HG03196 (cell line): ENCODE measurements around the gene FIBCD1.

Experiments
- ATAC-seq: cut with Tn5 transposase; IDR thresholded peaks from one replicate; pipeline ENCODE4 v1.9.1; 2021; ENCODE audit not compliant: unreplicated experiment

FIBCD1 gene

GRCh38 chr9:130923611-130924447, 15.2 kb downstream of the FIBCD1 start:
- no peak for ATAC-seq

DNA sequence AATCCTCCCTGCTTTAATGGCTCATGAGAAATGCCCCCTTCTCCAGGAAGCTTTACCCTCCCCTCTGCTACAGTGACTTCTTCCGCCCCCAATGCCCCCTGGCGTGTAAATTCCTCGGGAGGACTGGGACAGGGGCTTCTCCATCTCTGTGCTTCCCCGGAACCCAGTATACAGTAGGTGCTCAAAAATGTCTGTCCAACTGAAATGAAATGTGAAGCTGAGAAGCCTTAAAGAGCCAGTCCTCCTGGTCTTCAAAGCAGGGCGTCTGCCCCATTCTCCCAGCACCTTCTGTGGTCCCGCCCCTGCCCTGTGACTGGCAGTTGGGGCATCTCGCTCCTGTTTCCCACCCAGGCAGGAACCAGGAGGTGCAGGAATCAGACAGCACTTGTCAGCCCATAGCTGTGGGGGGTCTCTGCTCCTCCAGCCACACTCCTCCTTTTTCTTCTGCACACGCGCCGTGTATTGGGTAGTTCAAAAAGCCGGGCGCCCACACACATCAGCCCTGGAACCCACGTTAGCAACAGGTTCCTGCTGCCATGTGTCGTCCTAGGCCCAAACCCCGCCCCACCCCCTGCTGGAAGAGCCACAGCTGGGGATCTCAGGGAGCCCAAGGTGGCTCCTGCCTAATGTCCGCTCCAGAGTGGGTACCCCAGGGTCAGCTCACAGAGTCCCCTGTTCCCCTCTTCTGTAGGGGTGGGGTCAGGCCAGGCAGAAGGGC, 16.0 kb downstream of the FIBCD1 start:
- no peak for ATAC-seq

DNA sequence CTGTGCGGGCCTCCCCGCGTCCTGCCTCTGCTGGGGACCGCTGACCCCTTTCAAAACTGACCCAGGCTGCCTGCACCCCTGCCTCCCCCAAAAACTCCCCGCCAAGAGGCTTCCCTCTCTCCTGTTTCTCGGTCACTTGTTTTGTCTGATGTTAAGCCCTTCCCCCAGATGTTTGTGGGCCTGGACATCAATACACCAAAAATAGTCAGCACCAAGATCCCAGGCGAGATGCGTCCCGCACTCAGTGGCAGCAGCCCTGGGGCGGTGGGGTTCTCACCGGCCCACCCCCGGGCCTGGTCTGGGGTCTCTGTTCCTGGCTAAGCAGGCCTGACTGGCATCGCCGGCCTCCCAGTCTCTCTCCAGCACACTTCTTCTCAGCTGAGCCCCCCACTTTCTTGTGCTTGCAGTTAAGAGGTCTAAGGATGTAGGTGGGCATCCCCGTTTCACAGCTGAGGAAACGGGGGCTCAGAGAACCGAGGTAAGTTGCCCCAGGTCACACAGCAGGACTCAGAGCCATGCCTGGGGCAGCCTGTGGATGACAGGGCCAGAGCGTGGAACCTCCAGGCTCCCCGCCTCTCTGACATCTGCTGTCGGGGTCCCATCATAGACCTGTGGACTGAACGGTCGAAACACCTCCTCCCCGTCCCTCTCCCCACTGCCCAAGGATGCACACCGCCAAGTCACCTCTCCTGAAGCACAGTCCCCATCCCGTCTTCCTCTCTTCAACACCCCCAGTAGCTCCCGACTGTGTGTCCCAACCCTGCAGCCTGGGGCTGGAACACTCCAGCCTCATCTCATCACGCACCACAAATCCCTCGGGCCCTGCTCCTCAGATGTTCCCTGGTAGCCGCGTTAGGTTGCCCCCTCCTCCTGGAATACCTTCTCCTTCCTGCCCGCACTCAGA, 16.8 kb downstream of the FIBCD1 start:
- no peak for ATAC-seq

DNA sequence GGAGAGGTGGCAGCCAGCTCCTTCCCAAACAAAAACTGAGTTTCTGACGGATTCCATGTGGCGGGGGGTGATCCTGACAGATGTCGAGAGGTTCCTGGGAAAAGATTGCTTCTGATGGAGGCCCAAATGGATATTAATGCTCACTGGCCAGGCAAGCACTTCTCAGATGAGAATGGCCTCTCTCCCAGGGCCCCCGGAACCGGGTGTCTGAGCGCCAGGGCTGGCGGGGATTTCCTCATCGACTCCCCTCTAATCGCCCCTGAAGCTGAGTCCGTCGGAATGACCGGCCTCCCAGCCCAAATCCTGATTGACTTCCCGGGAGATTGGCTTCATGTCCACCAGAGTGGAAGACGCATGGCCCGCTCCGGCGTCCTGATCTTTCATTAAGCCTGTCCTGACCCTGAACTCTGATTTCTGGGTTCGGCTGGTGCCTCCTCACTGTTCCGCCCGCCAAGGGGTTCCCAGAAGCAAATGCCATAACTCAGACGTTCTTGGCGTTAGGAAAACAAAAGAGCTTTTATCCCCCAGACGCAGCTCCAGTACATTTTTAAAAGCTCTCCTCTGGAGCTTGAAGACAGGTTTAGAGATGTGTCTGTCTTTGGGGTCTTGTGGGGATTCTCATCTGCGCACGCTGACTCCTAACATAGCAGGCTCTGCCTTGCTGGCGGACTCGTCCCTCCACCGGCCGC, 17.6 kb downstream of the FIBCD1 start:
- ATAC-seq: no peak

DNA sequence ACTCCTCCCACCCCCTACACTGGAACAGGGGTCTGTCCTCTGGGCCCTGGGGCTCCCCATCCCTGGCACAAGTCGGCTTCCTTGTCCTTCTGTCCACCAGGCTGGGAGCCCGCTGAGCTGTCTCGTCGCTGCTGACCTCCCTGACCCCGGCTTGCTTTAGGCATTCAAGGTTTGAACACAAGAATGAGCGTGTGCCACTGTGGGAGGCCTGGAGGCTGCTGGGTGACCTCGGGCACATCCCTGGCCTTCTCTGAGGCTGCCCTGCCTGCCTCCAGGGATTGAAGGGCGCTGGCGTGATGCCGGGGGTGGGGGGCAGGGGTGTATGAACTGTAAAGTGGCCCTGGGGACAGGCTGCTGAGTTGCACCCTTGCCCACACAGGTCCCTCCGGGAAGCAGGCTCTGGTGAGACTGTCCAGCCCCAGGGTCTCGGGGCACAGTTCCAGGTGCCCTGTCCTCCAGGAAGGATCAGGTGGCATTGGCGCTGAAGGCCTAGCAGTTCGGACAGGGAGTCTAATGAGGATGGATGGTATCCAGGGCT, 18.2 kb downstream of the FIBCD1 start:
- no peak for ATAC-seq

DNA sequence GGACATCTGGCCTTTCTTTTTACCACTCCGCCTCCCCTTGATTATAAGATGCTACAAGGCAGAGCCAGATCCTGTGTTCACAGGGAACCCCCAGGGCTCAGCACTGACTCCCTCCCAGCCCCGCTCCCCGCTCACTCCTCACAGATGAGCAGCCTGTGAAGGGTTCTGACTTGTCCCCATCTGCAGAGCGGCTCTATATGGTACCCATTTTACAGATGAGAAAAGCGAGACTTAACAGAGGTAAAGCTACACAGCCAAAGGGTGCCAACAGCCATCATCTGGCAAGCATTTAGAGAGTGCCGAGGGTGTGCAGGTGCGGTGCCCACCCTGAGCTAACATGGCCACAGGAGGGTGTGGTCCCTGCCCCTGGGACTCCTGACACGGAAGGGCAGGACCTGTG, 18.8 kb downstream of the FIBCD1 start:
- no peak for ATAC-seq

DNA sequence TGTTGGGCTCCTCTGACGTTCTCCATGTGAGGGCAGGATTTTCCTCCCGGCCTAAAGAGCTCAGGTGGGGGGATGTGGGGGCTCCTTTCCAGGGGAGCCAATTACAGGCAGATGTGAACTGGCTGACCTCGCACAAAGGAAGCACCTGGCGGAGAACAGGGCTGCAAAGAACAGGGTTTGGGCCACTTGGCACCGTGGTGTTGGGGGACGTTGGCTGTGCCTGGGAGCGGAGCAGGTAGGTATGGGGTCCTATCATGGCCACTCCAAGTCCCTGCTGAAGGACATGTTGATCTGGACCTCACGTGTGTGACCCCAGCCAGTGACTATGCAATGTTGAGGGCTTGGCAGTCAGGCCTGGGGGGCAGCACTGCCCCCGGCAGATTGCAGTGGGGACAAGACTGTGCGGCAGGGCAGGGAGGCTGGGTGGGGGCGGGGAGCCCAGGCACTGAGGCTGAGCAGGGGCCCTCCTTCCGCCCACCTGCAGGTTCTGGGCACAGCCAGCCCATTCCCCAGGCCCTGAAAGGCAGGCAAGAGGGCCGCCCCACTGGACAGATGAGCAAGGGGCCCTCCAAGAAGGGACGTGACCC, 19.4 kb downstream of the FIBCD1 start:
- ATAC-seq: no peak

DNA sequence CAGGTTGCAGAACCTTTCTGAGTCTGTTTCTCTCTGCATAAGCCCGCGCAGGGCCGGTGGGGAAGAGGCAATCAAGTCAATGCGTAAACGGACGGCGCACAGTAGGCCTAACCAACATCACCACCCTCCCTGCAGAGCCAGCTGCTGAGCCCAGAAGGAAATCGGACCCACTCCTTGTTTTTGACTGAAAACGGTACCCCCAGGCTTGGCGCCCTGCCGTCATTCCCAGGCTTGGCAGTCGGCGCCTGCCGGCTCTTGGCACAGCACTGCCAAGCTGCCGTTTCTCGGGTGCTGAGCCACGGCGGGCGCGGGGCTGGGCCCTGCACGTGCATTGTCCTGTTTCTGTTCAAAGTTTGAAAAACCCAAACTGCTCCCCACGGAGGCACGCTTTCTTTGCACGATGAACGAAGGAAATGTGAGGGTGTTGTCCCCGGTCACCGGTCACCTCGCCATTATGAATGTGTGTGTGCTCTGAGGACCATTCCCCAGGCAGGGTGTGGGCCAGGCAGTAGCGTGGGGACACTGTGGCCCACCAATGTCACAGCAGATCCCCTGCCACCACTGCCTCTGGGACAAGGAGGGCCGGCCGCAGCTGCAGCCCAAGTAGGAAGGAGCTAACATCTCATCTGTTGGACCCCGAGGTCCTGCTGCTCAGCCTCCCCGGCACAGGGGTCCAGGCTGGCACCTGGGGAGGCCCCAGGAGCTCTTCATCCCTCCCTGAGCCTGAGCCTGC, 20.1 kb downstream of the FIBCD1 start:
- no peak for ATAC-seq

- ATAC-seq: no peak
Measured at GRCh38 chr9:130918101-130918825, 20.8 kb downstream of the FIBCD1 start.

DNA sequence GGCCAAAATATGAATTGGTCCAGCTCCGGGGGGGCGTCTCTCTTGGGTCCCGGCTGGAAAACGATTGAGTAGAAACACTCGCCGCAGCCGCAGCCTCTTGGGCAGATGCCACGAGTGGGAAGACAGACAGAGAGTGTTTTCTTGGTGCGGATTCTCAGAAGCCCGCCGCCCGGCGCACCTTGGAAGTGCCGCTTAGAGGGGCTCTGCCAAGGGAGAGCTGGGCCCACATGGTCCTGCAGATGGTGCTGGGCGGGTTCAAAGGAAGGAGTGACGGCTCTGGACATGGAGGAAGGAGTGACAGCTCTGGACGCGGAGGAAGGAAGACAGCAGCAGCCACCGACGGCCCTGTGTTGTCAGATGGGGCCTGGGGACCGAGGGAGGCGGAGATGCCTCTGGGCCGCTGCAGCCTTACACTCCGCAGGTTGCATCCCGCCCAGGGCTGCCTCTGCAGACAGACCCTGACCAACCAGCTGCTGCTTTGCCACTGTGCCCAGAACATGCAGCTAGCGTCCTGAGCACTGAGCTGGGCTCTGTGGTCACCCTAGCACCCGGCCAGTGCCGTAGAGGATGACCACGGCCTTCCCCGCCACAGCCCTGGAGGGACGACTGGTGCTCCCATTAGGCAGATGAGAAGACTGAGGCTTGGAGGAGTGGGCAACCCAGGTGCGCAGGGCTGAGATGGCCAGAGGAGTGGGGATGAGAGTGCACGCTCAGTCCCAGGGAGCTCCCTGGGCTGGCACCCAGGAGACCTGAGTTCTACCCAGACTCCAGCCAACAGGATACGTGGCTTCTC, 21.7 kb downstream of the FIBCD1 start:
- no peak for ATAC-seq

GRCh38 chr9:130915096-130915447, 24.0 kb downstream of the FIBCD1 start:
- ATAC-seq: no peak

- ATAC-seq: no peak
Measured at GRCh38 chr9:130914417-130915095, 24.5 kb downstream of the FIBCD1 start.

- no peak for ATAC-seq
Measured at GRCh38 chr9:130913599-130914416, 25.2 kb downstream of the FIBCD1 start.

- no peak for ATAC-seq
Measured at GRCh38 chr9:130912932-130913598, 26.0 kb downstream of the FIBCD1 start.

DNA sequence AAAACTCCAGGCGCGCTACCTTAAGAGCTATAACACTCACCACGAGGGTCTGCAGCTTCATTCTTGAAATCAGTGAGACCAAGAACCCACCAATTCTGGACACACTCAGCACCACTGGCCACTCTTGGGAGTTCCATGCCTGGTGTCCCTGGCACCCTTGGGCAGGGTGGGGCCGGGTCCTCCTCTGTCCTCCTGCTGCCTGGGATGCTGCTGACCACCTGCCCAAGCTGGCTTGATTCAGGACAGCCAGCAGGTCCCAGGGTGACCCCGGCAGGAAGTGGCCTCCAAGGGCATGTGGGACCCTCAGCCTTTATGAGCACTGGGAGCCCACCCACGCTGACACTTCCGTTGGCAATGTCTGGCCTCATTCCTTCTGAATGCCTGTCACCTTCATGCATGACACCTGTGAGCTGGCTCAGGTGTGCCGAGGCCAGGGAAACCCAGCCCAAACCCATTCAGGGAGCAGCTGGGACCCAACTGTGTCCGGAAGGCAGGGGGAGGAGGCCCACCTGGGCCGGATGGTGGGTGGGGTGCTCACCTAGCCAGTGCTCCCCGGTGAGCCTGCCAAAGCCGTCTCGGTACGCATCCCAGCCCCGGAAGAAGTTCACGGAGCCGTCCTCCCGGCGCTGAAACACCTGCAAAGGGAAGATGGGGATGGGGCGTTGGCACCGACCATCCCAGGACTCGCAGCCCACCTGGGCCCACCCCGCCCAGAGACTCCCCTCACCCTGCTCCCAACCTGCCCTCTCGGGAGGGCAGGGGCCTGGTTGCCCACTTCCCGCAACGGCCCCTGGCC, 27.6 kb downstream of the FIBCD1 start:
- ATAC-seq: no peak
